SK-N-SH treated with all-trans-retinoic acid at 6 μM for 48 hours (cell line): ENCODE measurements around the gene JMJD4.

Source experiments
- ARNTL ChIP-seq: fragments of 450-650 bp; formaldehyde crosslinking; IDR thresholded peaks from 2 replicates; pipeline ENCODE4 v1.5.0; 2020; ENCODE audit warnings: low read depth, mild to moderate bottlenecking, moderate library complexity, borderline replicate concordance
- CSDC2 ChIP-seq: fragments of 250-450 bp; sonication (Bioruptor Pico); IDR thresholded peaks from 2 replicates; pipeline ENCODE4 v1.5.0; 2020; ENCODE audit warnings: mild to moderate bottlenecking, moderate library complexity
- CSRNP3 ChIP-seq: fragments of 250-450 bp; sonication (Bioruptor Pico); IDR thresholded peaks from 2 replicates; pipeline ENCODE4 v1.5.1; 2021; ENCODE audit warnings: mild to moderate bottlenecking, moderate library complexity
- ZFP30 ChIP-seq: fragments of 450-650 bp; formaldehyde crosslinking; IDR thresholded peaks from 2 replicates; pipeline ENCODE4 v1.5.0; 2022; ENCODE audit warnings: mild to moderate bottlenecking, moderate library complexity

GRCh38 chr1:227728059-227728891, 6.8 kb downstream of the JMJD4 start:
- TF ChIP-seq ZFP30 (CRISPR knock-in tag) (no peak), CSDC2 (CRISPR knock-in tag) (no peak), ARNTL (no peak), CSRNP3 (CRISPR knock-in tag) (no peak)
